HCT116 (cell line): ENCODE data around the gene KRT222.

Experiments
- CTCF ChIP-seq, 3 experiments: fragments of 200-600 bp in 1 of 3; sonication (generic) in 1 of 3; IDR thresholded peaks in 2 of 3; conservative IDR thresholded peaks in 1 of 3; 2 replicates each; pipeline ENCODE4 v1.5.1; 2012 to 2017; ENCODE audit warnings: low read depth in 2 of 3, low read length in 2 of 3, antibody characterized with exemption in 1 of 3, borderline replicate concordance in 1 of 3, control low read depth in 1 of 3, mild to moderate bottlenecking in 1 of 3, mixed read lengths in 1 of 3, mixed run types in 1 of 3, moderate library complexity in 1 of 3; ENCODE audit not compliant: insufficient read depth in 1 of 3
- EZH2 ChIP-seq: fragments of 200-600 bp; sonication (generic); IDR thresholded peaks from 2 replicates; pipeline ENCODE4 v1.6.1; 2017; ENCODE audit warnings: antibody characterized with exemption, mixed run types
- POLR2AphosphoS5 ChIP-seq: IDR thresholded peaks from 2 replicates; pipeline ENCODE4 v1.6.1; 2011; ENCODE audit warnings: mild to moderate bottlenecking, low read depth, low read length, moderate library complexity
- RAD21 ChIP-seq: IDR thresholded peaks from 2 replicates; pipeline ENCODE4 v1.6.1; 2012; ENCODE audit warnings: low read depth, mild to moderate bottlenecking
- SP1 ChIP-seq: IDR thresholded peaks from 2 replicates; pipeline ENCODE4 v1.6.1; 2012; ENCODE audit warnings: low read depth
- YY1 ChIP-seq: IDR thresholded peaks from 2 replicates; pipeline ENCODE4 v1.6.1; 2011; ENCODE audit warnings: low read length, low read depth, moderate library complexity, mild to moderate bottlenecking; ENCODE audit not compliant: insufficient replicate concordance; ENCODE audit errors: extremely low read depth
- ZBTB33 ChIP-seq: IDR thresholded peaks from 2 replicates; pipeline ENCODE4 v1.6.1; 2011; ENCODE audit warnings: mild to moderate bottlenecking, low read length, moderate library complexity; ENCODE audit not compliant: insufficient replicate concordance; ENCODE audit errors: extremely low read depth
- ZNF274 ChIP-seq: fragments of 200-500 bp; sonication (Bioruptor generic); IDR thresholded peaks from 2 replicates; pipeline ENCODE4 v1.6.1; 2014; ENCODE audit warnings: mild to moderate bottlenecking, low read depth, low read length, inconsistent platforms

- TF ChIP-seq EZH2 (no peak), POLR2AphosphoS5 (no peak), ZNF274 (no peak), YY1 (no peak), CTCF (IDR thresholded peaks at IDR 0.05 in 2 of 3, conservative IDR thresholded peaks at IDR 0.05 in 1 of 3; ENCODE audit: borderline replicate concordance in 1 of 3, insufficient read depth in 1 of 3, low read depth in 2 of 3, low read length in 2 of 3) (no peak), ZBTB33 (no peak), RAD21 (no peak), SP1 (no peak)
Observed at GRCh38 chr17:40645943-40646342, 19.0 kb downstream of the KRT222 start.
